GM18511 (cell line): ENCODE results near the gene ARID5A.
"Not testable (repeated sequence)": the region's sequence is repeated elsewhere in the genome, so short reads cannot be mapped to it uniquely, and the experiment has no call there.

Source experiments
- ATAC-seq: cut with Tn5 transposase; IDR thresholded peaks from one replicate; pipeline ENCODE4 v1.9.1; 2021; ENCODE audit warnings: mild to moderate bottlenecking, moderate library complexity; ENCODE audit not compliant: unreplicated experiment

Gene ARID5A

GRCh38 chr2:96536445-96537065, at the start of gene ARID5A:
Gene ARID5A, plus strand, starts transcription at chr2:96536752. Its CDS starts 75 bp downstream, at chr2:96536827.
- peak; percentile 56 for ATAC-seq

GRCh38 chr2:96489261-96489660, 47.3 kb upstream of the ARID5A start:
- no peak for ATAC-seq

- ATAC-seq = no peak
These were observed 46.9 kb upstream of the ARID5A start for GRCh38 chr2:96489663-96490062.

- no peak for ATAC-seq
These were observed 44.6 kb upstream of the ARID5A start for GRCh38 chr2:96491860-96492497.

- no peak for ATAC-seq
These were observed 43.5 kb upstream of the ARID5A start for GRCh38 chr2:96493072-96493471.

GRCh38 chr2:96494188-96494587, 42.4 kb upstream of the ARID5A start:
- no peak for ATAC-seq

- ATAC-seq = no peak
These were observed 40.4 kb upstream of the ARID5A start for GRCh38 chr2:96495982-96496629.

GRCh38 chr2:96498021-96498431, 38.5 kb upstream of the ARID5A start:
- no peak for ATAC-seq

GRCh38 chr2:96498611-96499010, 37.9 kb upstream of the ARID5A start:
- ATAC-seq = not testable (repeated sequence)

GRCh38 chr2:96499061-96499960, 37.2 kb upstream of the ARID5A start:
- ATAC-seq = no peak

- no peak for ATAC-seq
These were observed 36.0 kb upstream of the ARID5A start for GRCh38 chr2:96500385-96501066.

GRCh38 chr2:96501471-96501874, 35.1 kb upstream of the ARID5A start:
- ATAC-seq = peak; percentile 62

GRCh38 chr2:96501886-96502810, 34.4 kb upstream of the ARID5A start:
- ATAC-seq = no peak

GRCh38 chr2:96502891-96503636, 33.5 kb upstream of the ARID5A start:
- no peak for ATAC-seq

GRCh38 chr2:96503637-96504243, 32.8 kb upstream of the ARID5A start:
- ATAC-seq = no peak

GRCh38 chr2:96505231-96505889, 31.2 kb upstream of the ARID5A start, which contains the start of gene NEURL3:
Gene NEURL3, minus strand, starts transcription at chr2:96505357. Its CDS starts 71 bp downstream, at chr2:96505286.
- ATAC-seq = no peak

GRCh38 chr2:96506016-96506906, 30.3 kb upstream of the ARID5A start:
- ATAC-seq = no peak
